HG02884 (cell line): ENCODE data around the gene STAB1.

Source experiments
- ATAC-seq: cut with Tn5 transposase; IDR thresholded peaks from one replicate; pipeline ENCODE4 v1.9.1; 2021; ENCODE audit warnings: mild to moderate bottlenecking, moderate library complexity; ENCODE audit not compliant: unreplicated experiment

STAB1 gene

GRCh38 chr3:52558436-52558835 lies 63.3 kb downstream of the STAB1 start:
- ATAC-seq = no peak

- ATAC-seq = no peak
These were observed 66.0 kb downstream of the STAB1 start for GRCh38 chr3:52561028-52561747.

GRCh38 chr3:52563984-52564383 lies 68.8 kb downstream of the STAB1 start:
- no peak for ATAC-seq

GRCh38 chr3:52568069-52568468 lies 72.9 kb downstream of the STAB1 start:
- ATAC-seq = no peak

GRCh38 chr3:52570076-52570475 lies 74.9 kb downstream of the STAB1 start:
- ATAC-seq = no peak

- ATAC-seq = no peak
These were observed 77.1 kb downstream of the STAB1 start for GRCh38 chr3:52572221-52572620.
